ENCODE data around the gene THUMPD1.
"Not testable (repeated sequence)": the region's sequence is repeated elsewhere in the genome, so short reads cannot be mapped to it uniquely, and the experiment has no call there.

- TF ChIP-seq CTCF (IDR thresholded peaks at IDR 0.05; ENCODE audit: insufficient read depth, low read length, poor library complexity, severe bottlenecking): peak; percentile 32
- not testable (repeated sequence) for TF ChIP-seq EZH2phosphoT487 (conservative IDR thresholded peaks at IDR 0.05; ENCODE audit: low read length)
These were observed 33.5 kb downstream of the THUMPD1 start for GRCh38 chr16:20708129-20708528.

Data from SU-DHL-6 (cell line).